Memory B cell (primary cell): ENCODE results near the gene MSMP.
A peak's percentile ranks its signal among the peaks of the same experiment; 100 is the strongest.

ENCODE experiments used
- ATAC-seq: fragments of 150-1000 bp; cut with Tn5 transposase; 2 replicates; pipeline ENCODE4 v1.10.0; 2021; ENCODE audit warnings: low read depth, mild to moderate bottlenecking, moderate library complexity
- DNase-seq, 2 donors: peaks; one replicate each; pipeline ENCODE4 v3.0.0; 2022; ENCODE audit warnings: low spot score in 2 of 2
- H3K27ac Mint-ChIP-seq: one replicate; pipeline ENCODE4 v1.8.0; 2022; ENCODE audit warnings: mild to moderate bottlenecking, moderate library complexity, mixed read lengths
- H3K27me3 Mint-ChIP-seq: one replicate; pipeline ENCODE4 v1.8.0; 2022; ENCODE audit warnings: mixed read lengths
- H3K36me3 Mint-ChIP-seq: one replicate; pipeline ENCODE4 v1.8.0; 2022; ENCODE audit warnings: mild to moderate bottlenecking, mixed read lengths
- H3K4me1 Mint-ChIP-seq: one replicate; pipeline ENCODE4 v1.8.0; 2022; ENCODE audit warnings: mixed read lengths
- H3K4me3 Mint-ChIP-seq: one replicate; pipeline ENCODE4 v1.8.0; 2022; ENCODE audit warnings: mild to moderate bottlenecking, moderate library complexity, mixed read lengths
- H3K9me3 Mint-ChIP-seq: one replicate; pipeline ENCODE4 v1.8.0; 2022; ENCODE audit warnings: mixed read lengths

The MSMP gene

DNA sequence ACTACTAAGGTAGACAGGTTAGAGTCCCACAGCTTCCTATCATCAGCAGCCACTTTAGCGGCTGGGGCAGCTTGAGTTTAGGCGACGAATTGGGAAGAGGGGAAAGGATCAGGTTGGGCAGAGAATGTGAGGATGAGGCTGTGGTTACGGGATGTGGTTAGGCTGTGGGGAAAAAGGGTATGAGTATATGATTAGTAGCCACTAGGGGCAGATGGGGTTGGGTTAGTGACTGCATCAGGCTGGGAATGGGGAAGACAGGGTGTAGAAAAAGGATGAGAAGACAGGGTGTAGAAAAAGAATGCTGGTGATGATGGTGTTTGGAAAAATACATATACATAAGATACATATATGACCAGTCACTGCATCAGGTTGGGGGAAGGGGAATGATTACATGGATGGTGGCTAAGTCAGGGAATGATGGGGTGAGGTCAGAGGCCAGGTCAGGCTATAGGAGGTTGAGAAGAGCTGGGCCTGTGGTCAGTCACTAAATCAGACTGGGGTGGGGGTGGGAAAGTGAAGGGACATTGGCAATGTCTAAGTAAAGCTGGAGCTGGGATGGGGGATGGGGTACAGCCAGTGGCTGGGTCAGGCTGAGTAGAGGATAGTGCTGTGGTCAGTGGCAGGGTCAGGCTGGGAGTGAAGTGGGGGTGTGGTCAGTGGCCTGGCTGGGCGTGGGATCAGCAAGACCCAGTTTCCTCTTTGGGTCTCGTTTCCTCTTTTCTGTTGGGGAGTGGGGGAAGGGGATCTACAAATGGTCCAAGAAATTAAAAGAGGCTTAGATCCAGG, 24.2 kb downstream of the MSMP start:
- no peak overlapping the region for H3K27ac Mint-ChIP-seq
- ATAC-seq, result no peak

DNA sequence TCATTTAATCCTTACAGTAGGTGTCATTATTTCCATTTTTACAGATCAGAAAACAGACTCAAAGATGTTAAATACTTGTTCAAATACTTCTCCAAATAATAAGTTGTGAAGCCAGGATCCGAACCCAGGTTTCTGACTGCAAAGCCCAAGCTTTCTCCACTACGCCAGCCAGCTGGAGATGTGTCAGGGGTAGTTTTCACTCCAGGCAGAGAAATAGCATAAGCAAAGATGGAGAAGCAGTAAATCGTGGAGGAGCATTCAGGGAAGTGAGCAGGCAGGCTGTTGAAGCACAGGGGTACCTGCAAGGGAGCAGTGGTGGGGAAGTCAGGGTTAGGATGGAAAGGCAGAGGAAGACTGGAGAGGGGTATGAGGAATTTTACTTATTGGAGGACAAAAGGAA, 25.0 kb downstream of the MSMP start:
- Mint-ChIP-seq H3K4me3 (no peak overlapping the region), H3K4me1 (peaks cover 18% of the 10 kb centered on the region), H3K27ac (no peak overlapping the region), H3K36me3 (peaks cover 9% of the 10 kb centered on the region), H3K9me3 (no peaks in the 10 kb centered on the region), H3K27me3 (no peaks in the 10 kb centered on the region)
- DNase-seq, result no peak
- no peak for ATAC-seq

More for the DNA sequence above, 24.2 kb downstream of the MSMP start:
- DNase-seq, result no peak
- H3K4me3 Mint-ChIP-seq, result no peak overlapping the region
- H3K36me3 Mint-ChIP-seq, result peaks cover 4% of the 10 kb centered on the region
- no peaks in the 10 kb centered on the region for H3K27me3 Mint-ChIP-seq
- peaks cover 16% of the 10 kb centered on the region for H3K4me1 Mint-ChIP-seq
- H3K9me3 Mint-ChIP-seq, result no peaks in the 10 kb centered on the region

DNA sequence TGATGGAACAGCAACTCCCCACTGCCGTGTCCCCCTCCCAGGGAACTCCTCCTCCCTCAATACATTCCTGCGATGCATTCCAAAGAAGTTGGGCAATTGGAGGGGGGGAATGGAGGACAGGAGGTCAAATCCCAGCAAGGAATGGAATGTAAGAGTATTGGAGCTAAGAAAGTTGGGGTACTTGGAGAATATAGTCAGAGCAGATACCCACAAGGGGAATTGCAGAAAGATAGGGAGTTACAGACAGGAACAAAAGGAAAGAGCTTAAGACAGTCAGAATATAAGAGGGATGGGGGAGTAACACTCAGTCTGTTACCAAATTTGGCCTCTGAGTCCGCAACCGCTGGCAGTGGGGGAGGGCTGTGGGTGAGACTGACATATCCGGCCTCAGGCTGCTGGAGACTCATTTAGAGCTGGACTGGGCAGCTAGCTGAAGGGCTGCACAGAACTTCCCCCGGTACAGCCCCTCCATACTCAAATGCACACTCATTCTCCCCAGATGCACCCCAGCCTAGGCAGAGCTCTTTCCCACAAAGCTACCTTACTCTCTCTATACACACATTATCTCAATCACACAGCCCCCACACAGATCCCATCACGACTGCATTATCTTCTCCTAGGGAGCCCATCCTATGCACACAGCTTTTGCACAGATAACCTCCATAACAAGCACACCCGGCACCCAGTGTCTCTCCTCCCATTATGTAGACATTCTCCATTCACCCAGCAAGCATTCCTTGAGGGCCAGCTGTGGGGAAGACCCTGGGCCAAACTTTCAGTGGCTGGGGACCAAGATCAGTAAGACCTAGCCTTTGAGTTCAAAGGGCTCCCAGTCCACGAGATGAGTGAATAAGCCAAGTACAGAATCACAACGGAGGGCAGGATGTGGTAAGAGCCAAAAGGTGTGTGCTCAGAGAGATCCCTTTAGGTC, 25.8 kb downstream of the MSMP start:
- ATAC-seq (no peak), DNase-seq (no peak)
- Mint-ChIP-seq H3K27me3 (no peaks in the 10 kb centered on the region), H3K4me3 (no peak overlapping the region), H3K4me1 (peaks cover 18% of the 10 kb centered on the region), H3K27ac (no peak overlapping the region), H3K9me3 (no peaks in the 10 kb centered on the region), H3K36me3 (peaks cover 9% of the 10 kb centered on the region)

DNA sequence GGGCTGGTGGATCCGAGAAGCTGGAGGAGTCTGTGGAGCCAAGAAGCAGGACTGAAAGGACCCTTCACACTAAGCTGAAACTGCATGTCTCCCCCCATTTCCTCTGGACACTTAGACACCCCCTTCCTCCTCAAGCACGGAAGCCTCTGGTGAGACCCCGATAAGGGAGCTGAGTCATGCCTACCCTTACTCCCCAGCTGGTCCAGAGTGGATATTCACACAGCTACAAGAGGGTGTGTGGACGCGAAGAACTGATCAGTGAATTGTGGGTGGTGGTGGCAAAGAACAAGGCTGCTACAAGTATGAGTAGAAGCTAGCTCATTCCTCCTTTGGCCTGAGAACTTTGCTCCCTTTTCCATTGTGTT, 26.4 kb downstream of the MSMP start:
- Mint-ChIP-seq H3K4me3 (no peak overlapping the region), H3K27ac (no peak overlapping the region), H3K27me3 (no peaks in the 10 kb centered on the region), H3K9me3 (no peaks in the 10 kb centered on the region), H3K4me1 (peaks cover 13% of the 10 kb centered on the region), H3K36me3 (peaks cover 11% of the 10 kb centered on the region)
- DNase-seq (no peak), ATAC-seq (no peak)

DNA sequence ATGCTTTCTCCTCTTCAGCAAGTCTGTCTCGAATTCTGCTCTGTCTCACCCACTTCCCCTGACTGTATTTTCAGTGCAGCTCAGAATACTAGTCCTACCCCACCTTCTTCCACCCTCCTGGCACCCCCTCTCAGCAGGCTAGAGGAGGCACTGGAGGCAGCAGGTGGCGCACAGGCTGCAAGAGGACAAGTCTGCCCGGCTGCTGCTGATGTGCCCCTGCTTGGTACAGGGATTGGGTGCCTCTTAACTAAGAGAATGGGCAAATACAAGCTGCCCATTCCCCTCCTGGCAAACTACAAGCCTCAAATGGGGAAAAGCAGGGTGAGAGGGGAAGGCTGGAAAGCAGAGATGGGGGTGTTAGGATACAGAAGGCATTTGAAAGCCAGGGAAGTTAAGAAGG, 27.1 kb downstream of the MSMP start:
- Mint-ChIP-seq H3K4me3 (peak overlapping the region; percentile 62), H3K27me3 (no peaks in the 10 kb centered on the region), H3K36me3 (peaks cover 17% of the 10 kb centered on the region), H3K27ac (peak overlapping the region; percentile 81), H3K9me3 (no peaks in the 10 kb centered on the region), H3K4me1 (peaks cover 13% of the 10 kb centered on the region)
- ATAC-seq, result peak; percentile 83
- DNase-seq, result peak; percentile 40 to 43

DNA sequence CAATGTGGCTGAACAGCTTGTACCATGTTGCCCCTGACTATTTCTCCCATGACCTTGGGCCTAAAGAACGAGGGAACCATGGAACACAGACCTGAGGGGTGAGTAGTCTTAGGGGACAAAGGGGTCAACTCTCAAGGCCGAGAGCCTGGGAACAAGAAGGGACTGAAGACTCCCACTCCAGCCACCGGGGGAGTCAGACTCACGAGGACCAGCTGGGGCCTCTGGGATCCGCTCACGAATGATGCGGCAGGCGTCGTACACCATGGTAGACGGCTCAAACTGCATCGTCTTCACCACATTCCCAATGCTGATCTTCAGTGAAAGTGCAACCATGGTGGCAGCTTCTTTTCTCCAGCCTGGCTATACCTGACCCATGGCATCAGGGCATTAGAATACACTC, 28.7 kb downstream of the MSMP start:
- Mint-ChIP-seq H3K27ac (peak overlapping the region; percentile 60), H3K9me3 (no peaks in the 10 kb centered on the region), H3K4me1 (peaks cover 11% of the 10 kb centered on the region), H3K4me3 (no peak overlapping the region), H3K36me3 (peaks cover 24% of the 10 kb centered on the region), H3K27me3 (no peaks in the 10 kb centered on the region)
- DNase-seq, result no peak
- no peak for ATAC-seq

DNA sequence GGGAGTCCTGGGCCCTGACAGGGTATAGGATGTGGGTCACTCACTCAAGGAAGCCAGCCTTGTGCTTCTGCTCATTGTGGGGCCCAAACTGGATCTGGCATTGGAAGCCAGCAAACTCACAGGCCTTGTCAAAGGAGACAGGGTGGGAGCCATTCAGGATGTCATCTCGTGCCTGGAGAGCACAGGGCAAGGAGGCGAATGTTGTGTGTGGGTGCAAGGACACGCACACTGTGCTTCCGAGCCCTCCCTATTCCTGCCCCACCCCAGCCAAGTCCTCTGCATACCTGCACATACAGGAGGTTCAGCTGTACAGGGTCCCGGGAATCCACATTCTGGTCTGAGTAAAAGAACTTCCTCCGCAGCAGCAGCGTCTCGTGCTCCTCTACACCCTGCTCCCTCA, 30.2 kb downstream of the MSMP start:
- peaks cover 28% of the 10 kb centered on the region for H3K36me3 Mint-ChIP-seq
- H3K4me3 Mint-ChIP-seq, result no peak overlapping the region
- peaks cover 20% of the 10 kb centered on the region for H3K4me1 Mint-ChIP-seq
- DNase-seq (no peak), ATAC-seq (no peak)
- no peak overlapping the region for H3K27ac Mint-ChIP-seq
- no peaks in the 10 kb centered on the region for H3K9me3 Mint-ChIP-seq
- no peaks in the 10 kb centered on the region for H3K27me3 Mint-ChIP-seq

DNA sequence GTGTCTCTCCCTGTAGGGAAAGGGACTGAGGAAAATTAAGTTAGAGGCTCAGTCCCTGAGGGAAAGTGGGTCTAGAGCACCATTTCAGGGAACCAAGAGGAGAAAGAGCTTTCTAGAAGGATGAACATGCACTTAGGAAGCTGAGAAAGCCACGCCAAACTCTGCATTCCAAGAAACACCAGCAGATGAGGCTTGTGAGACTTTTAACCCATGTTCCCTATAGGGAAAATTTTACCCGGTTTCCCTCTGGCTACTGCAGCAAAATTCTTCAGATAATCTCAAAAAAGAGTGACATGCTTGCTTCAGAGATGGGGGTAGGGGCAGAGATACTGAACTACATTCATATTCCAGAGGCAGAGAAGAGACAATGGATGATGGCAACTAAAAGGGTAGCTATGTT, 30.6 kb downstream of the MSMP start:
- H3K36me3 Mint-ChIP-seq, result peaks cover 29% of the 10 kb centered on the region
- no peak overlapping the region for H3K27ac Mint-ChIP-seq
- no peak for ATAC-seq
- H3K4me1 Mint-ChIP-seq, result peaks cover 23% of the 10 kb centered on the region
- DNase-seq, result no peak
- no peak overlapping the region for H3K4me3 Mint-ChIP-seq
- H3K27me3 Mint-ChIP-seq, result no peaks in the 10 kb centered on the region
- no peaks in the 10 kb centered on the region for H3K9me3 Mint-ChIP-seq

DNA sequence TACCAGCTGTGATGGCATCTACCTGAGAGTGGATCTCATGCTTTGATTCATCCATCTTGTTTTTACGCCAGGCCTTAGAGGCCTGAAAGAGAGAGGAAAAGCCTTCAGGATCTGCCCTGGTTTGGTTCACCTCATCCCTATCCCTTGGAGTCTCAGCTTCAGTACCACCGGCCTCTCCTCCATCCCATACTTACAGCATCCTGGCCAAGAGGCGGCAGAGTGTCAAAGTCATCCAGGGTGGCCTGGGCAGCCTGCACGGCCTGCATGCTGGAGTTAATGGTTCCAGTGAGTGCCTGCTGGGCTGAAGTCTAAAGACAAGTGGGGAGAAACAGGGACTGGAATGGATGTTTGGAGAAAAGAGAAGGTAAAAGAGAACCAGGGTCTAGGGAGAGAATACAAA, 34.5 kb downstream of the MSMP start:
- H3K36me3 Mint-ChIP-seq, result peaks cover 49% of the 10 kb centered on the region

DNA sequence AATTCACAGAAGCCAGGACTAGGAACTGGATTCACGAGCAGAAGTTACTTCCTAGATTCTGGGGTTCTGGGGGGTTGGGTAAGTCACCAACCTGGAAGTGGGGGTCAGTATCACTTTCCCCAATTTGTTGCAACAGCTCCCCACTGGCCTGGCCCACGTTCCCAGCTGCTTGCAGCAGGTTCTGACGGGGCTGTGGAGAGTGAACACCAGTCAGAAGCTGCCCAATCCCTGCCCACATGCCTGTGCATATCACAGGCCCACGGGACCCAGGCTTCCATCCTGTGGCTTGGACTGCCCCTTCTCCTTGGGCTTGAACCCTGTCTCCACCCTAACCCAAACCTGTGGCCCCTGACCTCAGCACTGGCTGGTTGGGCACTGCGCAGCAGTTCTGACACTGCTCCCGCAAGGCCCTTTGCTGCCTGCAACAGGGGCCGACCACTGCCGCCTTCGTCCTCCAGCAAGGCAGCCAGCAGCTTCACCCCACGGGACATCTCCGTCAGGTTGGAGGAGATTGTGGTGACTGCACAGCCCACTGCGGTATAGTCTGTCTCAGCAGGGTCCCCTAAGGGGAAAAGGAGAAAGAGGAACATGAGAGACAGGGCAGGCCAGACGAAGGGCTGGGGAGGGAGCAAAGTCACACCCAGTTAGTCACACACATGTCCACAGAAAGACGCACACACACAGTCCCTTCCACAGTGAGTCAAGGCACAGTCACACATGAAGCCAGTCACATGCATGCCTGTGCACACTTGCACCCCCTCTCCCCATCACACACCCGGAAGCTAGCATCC, 35.2 kb downstream of the MSMP start:
- no peaks in the 10 kb centered on the region for H3K9me3 Mint-ChIP-seq
- H3K27ac Mint-ChIP-seq, result peak overlapping the region; percentile 89
- peak overlapping the region; percentile 50 for H3K4me3 Mint-ChIP-seq
- ATAC-seq (peak; percentile 93), DNase-seq (peak; percentile 60 to 76)
- H3K27me3 Mint-ChIP-seq, result no peaks in the 10 kb centered on the region
- H3K4me1 Mint-ChIP-seq, result peaks cover 24% of the 10 kb centered on the region
- H3K36me3 Mint-ChIP-seq, result peaks cover 49% of the 10 kb centered on the region

More for the DNA sequence above, 34.5 kb downstream of the MSMP start:
- no peak for DNase-seq
- no peak for ATAC-seq
- no peaks in the 10 kb centered on the region for H3K27me3 Mint-ChIP-seq
- H3K4me3 Mint-ChIP-seq, result no peak overlapping the region
- no peaks in the 10 kb centered on the region for H3K9me3 Mint-ChIP-seq
- H3K27ac Mint-ChIP-seq, result peak overlapping the region; percentile 89
- peaks cover 24% of the 10 kb centered on the region for H3K4me1 Mint-ChIP-seq

DNA sequence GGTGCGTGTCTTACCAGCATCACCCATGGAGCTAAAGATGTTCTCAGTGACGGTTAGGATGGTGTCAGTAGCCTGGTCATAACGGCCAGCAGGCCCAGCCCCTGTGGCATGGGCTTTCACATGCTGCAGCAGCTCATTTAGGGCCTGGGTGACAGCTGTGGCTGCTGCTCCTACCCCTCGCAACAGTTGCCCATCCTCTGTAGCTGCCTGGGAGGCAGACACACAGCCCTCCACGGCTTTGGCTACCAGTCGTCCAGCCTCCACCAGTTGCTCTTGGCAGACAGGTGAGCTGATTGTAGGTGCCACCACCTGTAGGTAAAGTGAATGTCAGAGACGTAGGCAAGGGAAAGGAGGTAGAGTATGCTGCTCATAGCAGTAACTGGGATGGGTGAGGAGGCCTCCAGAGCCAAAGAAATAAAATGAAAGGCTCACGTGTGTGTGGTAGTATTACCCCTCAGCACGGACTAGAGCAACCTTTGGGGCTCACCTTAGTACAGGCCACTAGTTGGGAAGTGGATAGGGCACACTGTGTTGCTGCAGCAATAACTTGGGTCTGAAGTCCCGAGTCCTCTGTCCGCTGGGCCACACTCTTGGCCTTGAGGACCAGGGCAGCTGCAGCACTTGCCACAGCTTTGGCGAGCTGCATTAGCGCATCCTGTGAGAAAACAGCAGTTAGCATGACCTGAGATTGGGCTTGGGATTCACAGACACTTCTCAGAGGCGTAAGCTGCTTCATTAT, 36.8 kb downstream of the MSMP start:
- DNase-seq (no peak), ATAC-seq (no peak)
- Mint-ChIP-seq H3K9me3 (no peaks in the 10 kb centered on the region), H3K27ac (peak overlapping the region; percentile 89), H3K36me3 (peaks cover 53% of the 10 kb centered on the region), H3K27me3 (no peaks in the 10 kb centered on the region), H3K4me1 (peaks cover 24% of the 10 kb centered on the region), H3K4me3 (no peak overlapping the region)

DNA sequence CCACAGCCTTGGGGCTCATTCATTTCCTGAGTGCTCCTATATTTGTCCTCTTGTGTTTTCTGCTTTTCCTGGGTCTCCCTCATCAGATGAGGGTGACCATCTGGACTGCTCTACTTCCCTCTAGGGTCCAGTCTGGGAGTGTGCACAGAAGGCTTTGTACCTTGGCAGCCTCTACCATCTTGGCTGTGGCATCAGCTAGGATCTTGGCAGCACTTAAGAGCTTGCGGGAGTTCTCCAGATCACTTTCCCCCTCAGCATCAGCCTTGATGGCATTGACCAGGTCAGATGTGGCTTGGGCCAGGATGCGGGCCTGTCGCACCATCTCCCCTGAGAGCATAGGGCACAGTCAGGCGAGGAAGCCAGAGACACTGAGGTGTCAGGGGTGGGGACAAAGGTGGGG, 37.8 kb downstream of the MSMP start:
- H3K27me3 Mint-ChIP-seq, result no peaks in the 10 kb centered on the region
- peaks cover 47% of the 10 kb centered on the region for H3K36me3 Mint-ChIP-seq
- no peaks in the 10 kb centered on the region for H3K9me3 Mint-ChIP-seq
- DNase-seq (no peak), ATAC-seq (no peak)
- no peak overlapping the region for H3K27ac Mint-ChIP-seq
- H3K4me1 Mint-ChIP-seq, result peaks cover 19% of the 10 kb centered on the region
- no peak overlapping the region for H3K4me3 Mint-ChIP-seq

DNA sequence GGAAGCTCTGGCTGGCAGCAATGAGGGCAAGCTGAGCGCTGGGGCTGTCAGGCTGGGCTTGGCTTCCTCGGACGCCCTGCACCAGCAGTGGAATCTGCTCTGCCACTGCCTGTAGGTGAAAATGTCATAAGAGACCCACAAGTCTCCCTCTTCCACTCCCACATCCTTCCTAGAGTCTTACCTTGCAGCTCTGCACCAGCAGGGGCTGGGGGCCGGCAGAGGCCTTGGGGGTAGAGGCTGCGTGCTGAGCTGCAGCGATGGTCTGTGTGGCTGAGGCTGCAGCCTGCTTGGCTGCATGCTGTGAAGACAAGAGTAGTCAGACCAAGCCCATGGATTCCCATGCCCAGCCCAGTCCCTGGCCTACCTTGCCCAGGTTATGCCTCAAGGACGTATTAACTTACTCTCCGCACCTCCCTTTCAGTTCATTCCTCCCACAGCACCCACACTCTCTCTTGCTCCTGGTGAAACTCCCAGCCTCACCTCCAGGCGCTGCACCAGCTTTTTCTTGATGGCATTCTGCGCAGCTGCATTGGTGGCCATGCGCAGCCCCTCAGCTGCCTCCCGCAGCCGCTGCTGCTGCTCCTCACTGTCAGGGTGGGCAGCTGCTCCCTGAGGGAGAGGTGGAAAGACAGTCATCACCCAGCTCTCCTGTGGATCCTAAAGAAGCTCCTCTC, 39.4 kb downstream of the MSMP start:
- Mint-ChIP-seq H3K27ac (peak overlapping the region; percentile 65), H3K4me1 (peaks cover 18% of the 10 kb centered on the region), H3K9me3 (no peaks in the 10 kb centered on the region), H3K4me3 (no peak overlapping the region), H3K27me3 (no peaks in the 10 kb centered on the region), H3K36me3 (peaks cover 53% of the 10 kb centered on the region)
- DNase-seq (no peak), ATAC-seq (no peak)
